GF-D8 (cell line): Measurements from ENCODE around the gene ALDH5A1.
"Not testable (repeated sequence)": the region's sequence is repeated elsewhere in the genome, so short reads cannot be mapped to it uniquely, and the experiment has no call there.

ENCODE experiments used
- DNase-seq: peaks from one replicate; lab custom pipeline; 2025; lab: John Stamatoyannopoulos, UW

ALDH5A1 gene

DNA sequence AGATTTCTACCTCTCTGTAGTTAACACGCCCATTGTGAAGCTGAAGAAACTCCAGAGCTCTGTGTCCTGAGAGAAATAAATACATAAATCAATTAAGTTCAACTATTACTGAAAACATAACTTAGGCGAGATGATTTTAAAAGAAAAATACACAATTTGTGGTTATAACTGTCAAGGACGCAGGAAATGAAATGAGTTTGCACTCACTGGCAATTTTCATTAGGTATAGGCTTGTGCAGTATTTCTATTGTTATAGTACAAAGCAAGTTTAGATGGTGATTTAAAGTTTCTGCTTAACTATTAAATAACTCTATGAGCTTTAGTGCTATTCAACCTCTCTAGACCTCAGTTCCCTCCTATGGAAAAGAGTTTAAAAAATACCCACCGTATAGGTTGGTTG lies 8.7 kb upstream of the ALDH5A1 start:
- no peak for DNase-seq

DNA sequence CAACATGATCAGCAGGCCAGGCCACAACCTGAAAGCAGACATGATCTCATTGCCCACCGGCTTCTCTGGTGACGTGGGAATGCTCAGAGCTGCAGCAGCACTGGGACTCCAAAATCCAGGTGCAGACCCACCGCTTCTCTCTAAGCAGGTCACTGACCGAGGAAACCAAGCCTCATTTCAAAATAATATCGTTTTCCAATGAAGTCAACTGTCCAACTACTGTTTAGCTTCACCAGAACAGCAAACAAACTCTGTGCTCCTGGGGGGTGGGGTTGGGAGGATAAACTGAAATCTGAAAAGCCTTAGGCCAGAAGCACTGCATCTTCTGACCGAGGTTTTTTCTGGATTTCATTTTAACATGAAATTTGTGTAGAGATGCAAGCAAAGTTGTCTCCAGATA lies 5.3 kb upstream of the ALDH5A1 start, which contains the start of gene GPLD1:
GPLD1 (minus strand) TSS at position 109 of the 400 bp plus-strand sequence; CDS start at position 42, 67 bp downstream.
- DNase-seq = no peak

DNA sequence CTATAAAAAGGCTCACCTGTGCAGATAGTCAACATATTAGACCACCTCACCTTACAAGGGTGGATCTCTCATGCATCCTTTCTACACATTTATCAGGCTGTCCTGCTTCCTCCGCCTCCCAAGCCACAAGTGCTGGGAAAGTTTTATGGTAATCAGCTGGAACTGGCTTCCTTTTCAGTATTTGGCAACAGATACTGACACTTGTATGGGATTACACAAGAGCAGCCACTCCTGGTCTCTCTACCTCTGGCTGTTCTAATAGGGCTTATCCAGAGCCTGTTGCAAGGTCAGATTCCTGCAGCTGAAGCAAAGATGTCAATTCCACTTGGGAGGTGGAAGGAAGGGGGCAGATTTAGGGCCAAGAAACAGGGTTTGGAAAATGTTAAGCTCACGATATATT lies 4.9 kb upstream of the ALDH5A1 start:
- peak; percentile 28 for DNase-seq

DNA sequence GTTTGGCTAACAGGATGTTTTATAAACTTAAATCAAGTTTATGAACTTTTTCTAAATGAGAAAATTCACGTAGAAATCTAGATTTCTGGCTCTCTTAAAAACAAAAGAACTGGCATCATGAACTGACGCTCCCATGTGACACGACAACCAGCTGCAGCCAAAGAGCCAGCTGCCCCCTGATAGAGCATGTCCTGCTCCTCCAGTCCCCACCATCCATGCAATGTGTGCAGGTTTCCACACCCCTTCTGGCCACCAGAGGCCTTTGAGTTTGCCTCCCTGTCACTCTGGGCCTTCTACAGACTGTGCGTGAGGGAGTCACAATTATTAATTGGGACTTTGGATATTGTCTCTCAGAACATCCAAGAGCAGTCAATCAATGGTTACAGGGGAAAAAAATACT lies 3.8 kb upstream of the ALDH5A1 start:
- no peak for DNase-seq

DNA sequence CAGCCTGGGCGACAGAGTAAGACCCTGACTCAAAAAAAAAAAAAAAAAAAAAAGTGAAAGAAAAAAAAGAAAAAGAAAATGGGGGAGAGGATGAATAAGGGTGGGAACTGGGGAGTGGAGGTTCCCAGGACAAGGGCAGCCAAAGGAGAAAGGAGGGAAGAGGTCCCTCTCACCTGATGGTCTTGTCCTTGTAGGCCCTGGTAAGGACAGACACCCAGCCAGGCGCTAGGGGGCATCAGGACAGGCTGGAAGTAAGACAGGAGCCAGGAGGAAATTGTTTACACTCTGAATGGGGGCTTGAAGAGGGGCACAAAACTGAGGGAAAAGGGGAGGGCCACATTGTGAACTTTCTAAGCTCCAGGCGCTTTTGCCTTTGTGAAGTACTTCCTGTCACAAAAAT lies 2.3 kb upstream of the ALDH5A1 start:
- DNase-seq = no peak

DNA sequence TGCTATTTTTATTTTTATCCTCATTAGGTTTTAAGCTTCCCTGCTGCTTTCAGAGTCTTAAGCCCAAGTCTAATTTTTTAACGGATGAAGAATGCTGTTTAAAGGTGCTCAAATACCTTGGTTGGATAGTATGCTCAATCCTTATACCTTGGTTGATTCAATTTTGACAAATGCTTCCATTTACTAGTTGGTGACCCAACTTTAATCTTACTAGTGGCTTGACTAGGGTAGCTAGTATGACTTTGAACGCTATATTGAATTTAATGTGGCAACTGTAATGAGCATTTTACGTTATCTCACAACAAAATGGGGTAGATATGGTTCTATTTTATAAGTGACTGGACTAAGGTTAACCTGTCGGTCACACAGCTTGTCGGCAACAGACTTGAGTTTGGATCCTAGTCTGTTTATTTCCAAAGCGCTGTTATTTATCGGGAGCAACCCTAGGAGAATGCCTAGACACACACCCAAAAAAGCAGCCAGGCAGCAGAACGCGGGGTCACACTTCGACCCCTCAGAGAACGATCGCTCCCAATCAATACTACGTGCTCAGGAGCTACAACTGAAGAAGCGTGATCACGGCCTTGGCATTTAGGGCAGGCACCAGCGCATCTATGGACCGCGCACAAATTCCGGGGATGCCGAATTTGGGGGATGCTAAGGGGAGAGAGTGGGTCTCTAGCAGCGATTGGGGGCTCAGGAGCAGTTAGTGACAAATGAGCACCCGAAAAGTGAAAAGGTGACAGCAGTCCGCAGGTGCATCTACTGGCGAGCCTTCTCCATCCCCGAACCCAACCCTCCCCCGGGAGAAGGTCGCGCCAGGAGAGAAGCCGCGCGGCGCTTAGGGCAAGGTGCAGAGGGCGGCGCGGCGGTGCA lies 586 bp upstream of the ALDH5A1 start:
- no peak for DNase-seq

DNA sequence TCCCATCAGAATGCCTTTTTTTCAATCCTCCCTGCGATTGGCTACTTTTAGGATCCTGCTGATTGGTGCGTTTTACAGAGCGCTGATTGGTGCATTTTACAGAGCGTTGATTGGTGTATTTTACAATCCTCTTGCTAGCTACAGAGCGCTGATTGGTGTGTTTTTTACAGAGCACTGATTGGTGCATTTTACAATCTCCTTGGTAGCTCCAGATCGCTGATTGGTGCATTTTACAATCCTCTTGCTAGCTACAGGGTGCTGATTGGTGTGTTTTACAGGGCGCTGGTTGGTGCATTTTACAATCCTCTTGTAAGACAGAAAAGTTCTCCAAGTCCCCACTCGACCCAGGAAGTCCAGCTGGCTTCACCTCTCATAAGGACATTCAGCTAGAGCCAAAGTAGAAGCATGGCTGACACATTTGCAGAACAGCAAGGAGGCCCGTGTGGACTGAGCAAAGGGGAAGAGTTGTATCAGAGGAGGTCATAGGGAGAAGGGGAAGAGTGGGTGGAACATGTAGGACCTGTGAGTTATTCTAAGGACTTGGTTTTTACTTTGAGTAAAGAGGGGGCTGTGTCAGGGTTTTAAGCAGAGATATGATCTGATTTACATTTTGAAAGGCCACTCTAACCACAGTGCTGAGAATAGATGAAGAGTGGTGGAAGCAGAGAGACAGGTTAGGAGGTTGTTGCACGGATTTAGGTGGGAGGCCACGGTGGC lies 2.6 kb downstream of the ALDH5A1 start:
- DNase-seq = no peak

DNA sequence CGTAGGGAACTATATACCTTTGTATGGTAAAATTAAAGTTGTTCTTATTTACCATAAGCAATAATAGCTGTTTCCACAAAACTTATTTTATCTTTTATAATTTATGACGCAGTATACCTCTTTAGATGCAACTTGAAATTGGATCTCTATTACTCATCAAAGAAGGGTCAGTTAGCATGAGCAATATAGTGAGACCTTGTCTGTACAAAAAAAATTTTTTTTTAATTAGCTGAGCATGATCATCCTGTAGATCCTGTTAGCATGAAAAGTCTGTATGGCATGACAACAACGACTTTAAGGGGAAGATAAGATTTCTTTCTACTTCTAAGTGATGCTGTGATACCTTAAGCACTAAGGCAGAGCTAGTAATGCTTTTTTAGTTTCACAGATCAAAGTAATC lies 5.9 kb downstream of the ALDH5A1 start:
- no peak for DNase-seq

DNA sequence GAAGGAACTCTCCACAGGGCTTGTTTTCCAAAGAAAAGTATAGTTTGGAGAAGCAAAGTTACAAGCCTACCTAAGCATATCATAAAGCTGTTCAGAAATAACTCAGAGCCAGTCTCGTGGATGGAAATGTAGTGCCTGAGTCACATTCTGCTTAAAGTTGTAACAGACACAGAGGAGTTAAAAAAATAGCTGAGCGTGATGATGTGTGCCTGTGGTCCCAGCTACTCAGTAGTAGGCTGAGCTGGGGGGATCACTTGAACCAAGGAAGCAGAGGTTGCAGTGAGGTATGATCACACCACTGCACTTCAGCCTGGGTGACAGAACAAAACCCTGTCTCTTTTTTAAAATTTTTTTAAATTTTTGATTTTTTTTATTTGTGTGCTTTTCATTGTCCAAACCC lies 6.6 kb downstream of the ALDH5A1 start:
- no peak for DNase-seq

DNA sequence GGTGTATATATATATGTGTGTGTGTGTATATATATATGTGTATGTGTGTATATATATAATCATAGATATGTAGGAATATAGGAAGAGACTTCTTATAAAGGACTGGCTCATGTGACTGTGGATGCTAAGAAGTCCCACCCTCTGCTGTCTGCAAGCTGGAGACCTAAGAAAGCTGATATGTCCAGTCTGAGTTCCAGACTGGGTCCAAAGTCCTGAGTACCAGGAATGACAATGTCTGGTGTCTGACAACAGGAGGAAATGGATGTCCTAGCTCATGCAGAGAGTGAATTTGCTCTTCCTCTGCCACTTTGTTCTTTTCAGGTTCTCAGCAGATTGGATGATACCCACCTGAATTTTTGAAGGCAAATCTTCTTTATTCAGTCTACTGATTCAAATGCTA lies 7.1 kb downstream of the ALDH5A1 start:
- no peak for DNase-seq

DNA sequence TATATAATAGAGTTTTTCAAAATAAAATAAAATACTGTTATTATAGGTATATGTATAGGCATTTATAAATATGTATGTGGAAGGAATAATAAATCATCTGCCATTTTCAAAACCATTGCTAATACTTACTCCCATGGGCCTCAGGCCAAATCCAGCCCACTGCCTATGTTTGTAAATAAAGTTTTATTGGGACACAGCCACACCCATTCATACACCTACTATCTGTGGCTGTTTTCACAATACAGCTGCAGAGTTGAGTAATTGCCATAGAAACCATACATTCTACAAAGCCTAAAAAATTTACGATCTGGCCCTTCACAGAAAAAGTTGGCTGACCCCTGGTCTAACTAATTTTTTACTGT lies 9.5 kb downstream of the ALDH5A1 start:
- DNase-seq = no peak

DNA sequence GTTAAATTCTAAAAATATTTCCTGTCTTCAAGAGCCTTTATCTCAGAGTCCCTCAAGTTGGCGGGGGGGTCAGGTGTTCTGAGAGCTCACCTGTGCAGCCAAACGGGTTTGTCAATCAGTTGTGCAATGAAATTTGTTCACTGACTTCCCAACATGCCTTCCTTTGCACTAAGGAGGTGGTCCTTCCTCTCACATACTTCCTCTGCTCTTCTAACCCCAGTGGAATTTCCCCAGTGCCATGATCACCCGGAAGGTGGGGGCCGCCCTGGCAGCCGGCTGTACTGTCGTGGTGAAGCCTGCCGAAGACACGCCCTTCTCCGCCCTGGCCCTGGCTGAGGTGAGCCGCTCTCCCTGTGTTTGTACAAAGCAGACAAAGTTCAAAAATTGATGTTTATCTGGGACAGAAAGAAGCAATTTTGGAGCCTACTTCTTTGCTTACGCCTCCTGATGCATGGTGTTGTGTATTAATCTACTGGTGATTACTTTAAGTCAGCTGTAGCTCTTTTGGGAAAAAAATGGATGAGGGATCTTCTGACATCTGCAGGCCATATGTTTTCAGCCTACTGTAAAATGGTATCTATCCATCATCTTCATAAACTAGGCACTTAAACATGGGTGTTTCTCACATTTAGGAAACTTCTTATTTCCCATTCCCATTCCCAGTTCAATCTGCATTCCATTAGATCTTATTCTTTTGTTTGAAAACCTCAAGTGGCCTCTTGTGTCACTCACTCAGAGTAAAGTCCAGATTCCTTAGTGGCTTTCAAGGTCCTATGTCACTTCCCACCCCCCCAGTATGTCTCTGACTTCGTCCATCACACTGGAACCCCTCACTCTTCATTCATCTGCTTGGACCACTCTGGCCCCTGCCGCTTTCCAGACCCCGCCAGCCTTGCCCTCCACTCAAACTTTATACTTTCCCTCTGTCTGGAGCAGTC lies 10.1 kb downstream of the ALDH5A1 start:
- no peak for DNase-seq

DNA sequence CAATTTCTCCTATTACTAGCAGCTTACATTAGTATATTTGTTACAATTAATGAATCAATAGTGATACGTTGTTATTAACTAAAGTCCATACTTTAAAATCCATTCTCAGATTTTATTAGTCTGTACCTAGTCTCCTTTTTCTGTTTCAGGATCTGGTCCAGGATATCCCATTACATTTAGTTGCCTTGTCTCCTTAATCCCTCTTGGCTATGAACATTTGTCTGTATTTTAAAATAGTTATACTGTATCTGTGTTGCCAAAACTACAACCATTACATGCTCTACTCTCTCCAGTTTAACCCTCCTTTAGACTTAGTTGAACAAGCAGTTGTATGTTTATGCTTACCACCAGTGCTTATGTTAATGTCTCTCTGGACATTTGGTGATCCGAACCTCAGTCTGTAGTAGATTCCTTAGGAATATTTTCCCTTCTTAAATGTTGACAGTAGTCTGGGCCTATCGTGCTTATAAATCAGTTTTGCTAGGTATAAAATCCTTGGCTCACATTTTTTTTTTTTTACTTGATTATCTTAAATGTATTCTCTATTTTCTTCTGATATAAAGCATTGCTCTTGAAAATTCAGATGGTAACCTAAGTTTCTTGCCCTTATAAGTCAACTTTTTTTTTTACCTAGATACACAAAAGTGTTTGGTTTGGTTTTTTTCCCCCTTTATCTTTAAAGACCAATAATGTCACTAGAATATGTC lies 12.2 kb downstream of the ALDH5A1 start:
- no peak for DNase-seq

DNA sequence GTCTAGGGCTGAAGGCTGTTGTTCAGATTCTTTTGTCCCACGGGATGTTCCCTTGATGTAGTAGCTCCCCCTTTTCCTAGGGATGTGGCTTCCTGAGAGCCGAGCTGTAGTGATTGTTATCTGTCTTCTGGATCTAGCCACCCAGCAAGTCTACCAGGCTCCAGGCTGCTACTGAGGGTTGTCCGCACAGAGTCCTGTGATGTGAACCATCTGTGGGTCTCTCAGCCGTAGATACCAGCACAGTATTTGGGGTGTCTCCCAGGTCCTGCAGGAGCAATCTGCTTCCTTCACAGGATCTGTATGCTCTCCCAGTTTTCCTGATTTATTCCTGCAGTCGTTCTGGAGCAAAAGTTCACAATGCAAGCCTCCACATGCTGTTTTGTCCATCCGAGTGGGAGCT lies 17.2 kb downstream of the ALDH5A1 start:
- DNase-seq = not testable (repeated sequence)

DNA sequence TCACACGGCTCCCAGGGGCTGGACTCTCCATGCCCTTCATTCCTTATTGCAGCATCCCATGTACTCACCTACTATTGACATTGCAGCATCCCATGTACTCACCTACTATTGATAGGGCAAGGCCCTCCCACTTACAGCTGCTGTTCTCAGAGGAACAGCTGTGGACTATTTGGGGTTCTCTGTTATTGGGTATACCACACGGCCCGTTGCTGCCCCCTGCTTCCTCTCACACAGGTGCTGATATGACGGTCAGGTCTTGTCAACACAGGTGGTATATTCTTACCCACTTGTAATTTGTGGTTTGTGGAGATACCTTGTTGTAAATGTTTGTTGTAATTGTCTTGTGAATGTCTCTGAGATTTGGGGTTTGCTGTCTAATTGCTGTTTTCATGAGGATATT lies 18.8 kb downstream of the ALDH5A1 start:
- no peak for DNase-seq

DNA sequence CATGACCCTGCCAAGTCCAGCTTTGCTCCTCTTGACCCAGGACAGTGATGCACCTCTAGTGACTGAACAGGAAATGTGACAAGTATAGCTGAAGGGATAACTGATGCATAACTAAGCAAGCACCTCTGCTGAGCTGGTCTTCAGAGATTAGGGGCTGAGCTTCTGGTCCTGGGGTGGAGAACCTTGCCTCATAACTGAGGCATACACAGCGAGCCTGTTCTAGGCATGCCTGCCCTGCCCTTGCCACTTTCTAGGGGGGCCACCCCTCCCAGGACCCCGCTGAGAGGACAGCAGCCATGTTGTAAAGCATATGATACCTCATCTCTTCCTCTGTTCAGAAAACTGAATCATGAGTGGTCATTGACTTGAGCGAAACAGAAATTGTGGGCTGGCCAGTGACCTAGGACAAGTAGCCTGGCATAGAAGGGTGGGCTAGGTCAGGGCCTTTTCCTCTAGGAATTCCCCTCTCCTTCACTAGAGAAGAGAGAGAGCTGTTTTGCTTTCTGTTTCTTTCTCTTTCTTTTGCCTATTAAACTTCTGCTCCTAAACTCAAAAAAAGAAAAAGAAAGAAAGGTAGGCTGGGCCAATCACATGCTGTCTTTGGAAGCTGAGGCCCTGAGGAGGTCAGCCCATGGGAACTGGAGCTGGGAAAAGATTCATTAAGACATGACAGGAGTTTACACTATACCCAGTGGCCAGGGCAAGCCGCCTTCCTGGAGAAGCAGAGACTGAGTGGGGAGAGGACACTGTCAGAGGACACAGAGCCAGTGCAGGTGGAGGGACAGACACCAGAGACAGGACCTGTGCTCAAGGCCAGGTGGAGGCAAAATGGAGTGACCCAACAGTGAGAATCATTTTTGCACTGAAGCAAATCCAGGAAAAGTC lies 23.1 kb downstream of the ALDH5A1 start:
- no peak for DNase-seq

DNA sequence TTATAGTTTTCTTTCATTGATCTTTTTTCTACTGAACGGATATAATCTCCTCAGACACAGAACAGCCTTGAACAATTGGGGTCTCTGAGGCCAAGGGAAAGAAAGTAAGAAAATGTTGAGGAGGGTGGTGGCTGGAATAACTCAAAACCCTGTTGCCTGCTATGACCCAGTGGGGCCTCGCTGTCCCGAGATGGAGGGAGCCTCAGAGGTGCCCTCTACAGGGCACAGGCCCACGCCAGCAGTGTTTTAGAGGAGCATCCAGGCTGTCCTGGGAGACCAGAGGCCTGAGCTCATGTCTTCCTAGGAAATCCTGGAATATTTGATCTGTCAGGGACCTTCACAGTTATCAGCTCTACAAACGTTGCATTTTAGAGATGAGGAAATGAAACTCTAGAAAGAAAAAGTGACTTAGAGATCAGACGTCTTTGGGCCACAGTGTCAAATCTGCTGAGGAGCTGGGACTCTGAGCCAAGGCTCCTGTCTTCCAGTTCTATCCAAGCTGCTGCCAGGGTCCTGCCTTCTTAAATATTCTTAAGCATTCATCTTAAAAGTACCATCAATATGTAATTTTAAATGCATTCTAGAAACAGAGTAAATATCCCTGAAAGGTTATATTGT lies 26.3 kb downstream of the ALDH5A1 start:
- DNase-seq = no peak

DNA sequence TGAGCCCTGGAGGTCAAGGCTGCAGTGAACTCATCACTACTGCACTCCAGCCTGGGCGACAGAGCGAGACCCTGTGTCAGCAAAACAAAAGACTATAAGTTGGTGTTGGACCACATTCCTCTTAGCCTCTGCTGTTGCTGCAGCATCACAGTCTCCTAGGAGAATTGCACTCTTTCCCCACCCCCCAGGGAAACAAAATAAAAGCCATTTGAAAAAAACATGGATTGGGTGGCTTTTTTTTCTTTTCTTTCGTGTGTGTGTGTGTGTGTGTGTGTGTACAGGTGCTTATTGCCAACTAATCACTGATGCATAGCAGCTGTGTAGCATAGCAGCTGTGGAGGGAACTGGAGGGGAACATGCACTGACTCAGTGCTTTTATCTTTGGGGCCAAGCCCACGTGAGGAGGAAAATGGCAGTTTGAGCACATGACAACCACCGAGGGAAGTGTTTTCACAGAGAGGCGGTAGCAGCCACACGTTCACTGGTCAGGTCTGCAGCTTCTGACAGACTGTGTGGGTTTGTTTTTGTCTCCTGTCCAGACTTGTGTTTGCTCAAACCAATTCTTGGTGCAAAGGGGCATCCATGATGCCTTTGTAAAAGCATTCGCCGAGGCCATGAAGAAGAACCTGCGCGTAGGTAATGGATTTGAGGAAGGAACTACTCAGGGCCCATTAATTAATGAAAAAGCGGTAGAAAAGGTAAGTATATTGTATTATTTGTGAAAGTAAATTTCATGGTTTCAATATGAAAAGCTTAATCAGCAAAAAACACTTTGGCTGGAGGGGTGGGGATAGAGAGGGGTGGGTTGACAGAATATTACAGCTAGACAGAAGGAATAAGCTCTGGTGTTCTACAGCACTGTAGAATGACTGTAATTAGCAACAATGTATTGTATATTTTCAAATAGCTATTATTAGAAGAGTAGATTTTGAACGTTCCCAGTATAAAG lies 27.7 kb downstream of the ALDH5A1 start:
- DNase-seq = no peak

DNA sequence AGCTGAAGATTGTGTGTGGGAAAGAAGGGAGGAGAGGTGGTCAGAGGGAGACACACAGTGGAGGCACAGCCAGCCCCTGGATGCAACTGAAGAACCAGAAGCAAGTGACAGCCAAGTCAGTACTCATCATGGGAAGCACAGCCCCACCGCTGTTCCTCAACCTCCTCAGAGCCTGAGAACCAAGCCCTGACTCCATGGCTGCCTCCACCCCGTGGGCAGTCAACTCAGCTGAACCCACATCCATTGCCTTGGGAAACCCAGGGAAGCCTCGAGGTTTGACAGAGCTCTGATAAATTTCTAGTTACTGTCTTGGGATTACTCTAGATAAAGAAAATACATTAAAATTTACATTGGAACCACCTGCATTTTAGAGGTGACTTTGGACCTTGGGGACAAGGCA lies 29.6 kb downstream of the ALDH5A1 start:
- no peak for DNase-seq
